Endothelial cell of umbilical vein (primary cell): ENCODE measurements around the gene OSCAR. TPM values are rescaled to one million over a fixed set of nuclear protein-coding genes. Genes with fewer than 3 reads are reported as not detected.

ENCODE experiments used
- BruUV-seq: library from RNA; stranded (reverse); fragments of 400-500 nt; replicated peaks from 2 replicates; lab custom pipeline; 2021; lab: Mats Ljungman, UMichigan
- CTCF ChIA-PET: fragments of 300-600, 350-600 bp; sonication (Branson Sonifier 250); formaldehyde crosslinking; loops from one replicate; lab custom pipeline; 2021; ENCODE audit warnings: antibody characterized with exemption, inconsistent platforms; lab: Charles Lee
- POLR2A ChIA-PET: fragments of 300-600, 350-600 bp; sonication (Branson Sonifier 250); formaldehyde crosslinking; loops from one replicate; lab custom pipeline; 2021; ENCODE audit warnings: antibody characterized with exemption, inconsistent platforms; lab: Charles Lee
- DNase-seq: peaks from one replicate; pipeline ENCODE4 v3.0.0-alpha.2; 2011; ENCODE audit warnings: low read depth, low spot score
- FAIRE-seq: peaks from 2 replicates; lab custom pipeline; 2011; peaks lifted over from hg19 to GRCh38; lab: Jason Lieb, UNC
- H2AFZ ChIP-seq: 2 replicates; pipeline ENCODE4 v1.6.0; 2012; ENCODE audit warnings: low read depth, low read length, control low read depth, inconsistent platforms
- H3K27ac ChIP-seq: 2 replicates; pipeline ENCODE4 v1.5.1; 2011; ENCODE audit warnings: low read depth, mild to moderate bottlenecking, control low read depth, low read length, moderate library complexity; ENCODE audit not compliant: insufficient read depth
- H3K27me3 ChIP-seq, 2 experiments: 2 replicates each; pipeline versions ENCODE4 v1.6.0 to v1.6.1; 2011; ENCODE audit warnings: low read length in 2 of 2, mixed read lengths in 1 of 2; ENCODE audit not compliant: control insufficient read depth in 2 of 2, insufficient read depth in 2 of 2
- H3K36me3 ChIP-seq, 2 experiments: 2 replicates in 1 of 2; 3 replicates in 1 of 2; pipeline ENCODE4 v1.5.1; 2011; ENCODE audit warnings: low read length in 2 of 2, mild to moderate bottlenecking in 1 of 2, moderate library complexity in 1 of 2; ENCODE audit not compliant: control insufficient read depth in 2 of 2, insufficient read depth in 2 of 2; ENCODE audit errors: extremely low read depth in 1 of 2
- H3K4me1 ChIP-seq: 3 replicates; pipeline ENCODE4 v1.5.1; 2011; ENCODE audit warnings: mild to moderate bottlenecking, low read length; ENCODE audit not compliant: control insufficient read depth, insufficient read depth; ENCODE audit errors: extremely low read depth
- H3K4me2 ChIP-seq: 2 replicates; pipeline ENCODE4 v1.6.1; 2011; ENCODE audit warnings: low read length, control low read depth, mixed read lengths; ENCODE audit not compliant: insufficient read depth
- H3K4me3 ChIP-seq, 3 experiments: fragments of 200-600 bp in 1 of 3; sonication (generic), shearing (Covaris generic) in 1 of 3; replicated peaks in 1 of 3; 2 replicates each; pipeline ENCODE4 v1.5.1; 2011 to 2016; ENCODE audit warnings: control low read depth in 3 of 3, low read length in 3 of 3, mild to moderate bottlenecking in 2 of 3, inconsistent platforms in 1 of 3, low read depth in 1 of 3, moderate library complexity in 1 of 3; ENCODE audit not compliant: insufficient read depth in 1 of 3
- H3K79me2 ChIP-seq: 2 replicates; pipeline ENCODE4 v1.6.0; 2012; ENCODE audit warnings: low read length, inconsistent platforms; ENCODE audit not compliant: control insufficient read depth, insufficient read depth
- H3K9ac ChIP-seq: replicated peaks from 2 replicates; pipeline ENCODE3; 2011; ENCODE audit warnings: low read length, control low read depth; ENCODE audit not compliant: insufficient read depth; ENCODE audit errors: extremely low read depth
- H3K9me1 ChIP-seq: replicated peaks from 3 replicates; pipeline ENCODE4 v1.6.0; 2011; ENCODE audit warnings: mild to moderate bottlenecking, low read length; ENCODE audit not compliant: control insufficient read depth, insufficient read depth; ENCODE audit errors: extremely low read depth
- H3K9me3 ChIP-seq: replicated peaks from 2 replicates; pipeline ENCODE4 v1.5.1; 2012; ENCODE audit warnings: low read length, inconsistent platforms; ENCODE audit not compliant: control insufficient read depth, insufficient read depth
- H4K20me1 ChIP-seq: replicated peaks from 2 replicates; pipeline ENCODE3; 2011; ENCODE audit warnings: mild to moderate bottlenecking, low read length; ENCODE audit not compliant: control insufficient read depth, insufficient read depth; ENCODE audit errors: extremely low read depth
- CTCF ChIP-seq, 2 donors: IDR thresholded peaks; 1 replicate in 1 of 2; 2 replicates in 1 of 2; pipeline ENCODE4 v1.5.1; 2011; ENCODE audit warnings: low read length in 2 of 2, mild to moderate bottlenecking in 2 of 2, moderate library complexity in 2 of 2, control low read depth in 1 of 2, inconsistent platforms in 1 of 2, low read depth in 1 of 2; ENCODE audit not compliant: insufficient read depth in 1 of 2; ENCODE audit errors: extremely low read depth in 1 of 2
- EZH2 ChIP-seq: IDR thresholded peaks from 2 replicates; pipeline ENCODE4 v1.6.1; 2012; ENCODE audit warnings: borderline replicate concordance, low read depth, mild to moderate bottlenecking, moderate library complexity, low read length, inconsistent platforms; ENCODE audit not compliant: severe bottlenecking
- FOS ChIP-seq: IDR thresholded peaks from 2 replicates; pipeline ENCODE4 v1.6.1; 2011; ENCODE audit warnings: mild to moderate bottlenecking, low read length, moderate library complexity, borderline replicate concordance; ENCODE audit not compliant: insufficient read depth
- GATA2 ChIP-seq: IDR thresholded peaks from 2 replicates; pipeline ENCODE4 v1.7.0; 2011; ENCODE audit warnings: low read depth, mild to moderate bottlenecking, moderate library complexity, mixed read lengths, low read length; ENCODE audit not compliant: insufficient read length, insufficient read depth
- MAX ChIP-seq: IDR thresholded peaks from 2 replicates; pipeline ENCODE4 v1.6.1; 2011; ENCODE audit not compliant: insufficient read depth, insufficient read length
- MYC ChIP-seq: IDR thresholded peaks from one replicate; pipeline ENCODE4 v1.6.1; 2011; ENCODE audit warnings: mild to moderate bottlenecking, low read depth, low read length
- POLR2A ChIP-seq: IDR thresholded peaks from 2 replicates; pipeline ENCODE4 v1.6.1; 2012; ENCODE audit warnings: low read depth, mild to moderate bottlenecking, control low read depth, low read length
- POLR2AphosphoS5 ChIP-seq: IDR thresholded peaks from 2 replicates; pipeline ENCODE4 v1.6.1; 2012; ENCODE audit warnings: low read depth, mild to moderate bottlenecking, control low read depth, low read length, moderate library complexity; ENCODE audit not compliant: insufficient read depth
- dilution Hi-C: fragments of 300-500 bp; cut with MboI; formaldehyde crosslinking; loops from one replicate; pipeline ENCODE4 v1.15.0; 2019; ENCODE audit warnings: low sequenced_read_pairs; ENCODE audit not compliant: extremely low pct_ligation_motif_present
- intact Hi-C: fragments of 100-400 bp; cut with micrococcal nuclease; formaldehyde crosslinking; loops from one replicate; pipeline ENCODE4 v1.10.0; 2022
- polyA plus RNA-seq, 4 experiments: library from polyadenylated mRNA; depleted of rRNA in 3 of 4; stranded (reverse) in 3 of 4; unstranded in 1 of 4; fragments of >200 nt; gene quantifications; 2 replicates each; pipeline versions ENCODE4 v1.2.1 to v1.2.3, GENCODE V29; 2011 to 2012; ENCODE audit warnings: missing spikeins in 1 of 4
- total RNA-seq: library from RNA; stranded (reverse); gene quantifications from 2 replicates; pipeline ENCODE4 v1.2.3, GENCODE V29; 2021

Gene OSCAR
- total and polyA plus RNA-seq, 2 donors (not counting 3 experiments of a cell fraction or from before 2014, with no cell fraction given), result 0.08 TPM; not detected in 1

GRCh38 chr19:54107876-54108490 lies 7.4 kb upstream of the OSCAR start:
- Histone ChIP-seq H3K9me3 (no peaks in the 10 kb centered on the region), H3K9ac (no peak overlapping the region), H3K27ac (no peak overlapping the region), H4K20me1 (no peaks in the 10 kb centered on the region), H2AFZ (no peak overlapping the region), H3K4me3 (no peak overlapping the region), H3K4me1 (no peaks in the 10 kb centered on the region), H3K79me2 (peaks cover 5% of the 10 kb centered on the region), H3K9me1 (no peaks in the 10 kb centered on the region), H3K27me3 (no peaks in the 10 kb centered on the region), H3K36me3 (peaks cover 0 to 40% of the 10 kb centered on the region in 2 experiments), H3K4me2 (no peak overlapping the region)
- dilution Hi-C loops, result no loop called here
- no peak for TF ChIP-seq MAX
- no peak for TF ChIP-seq POLR2A
- no peak for TF ChIP-seq CTCF (IDR thresholded peaks at IDR 0.05; ENCODE audit: extremely low read depth in 1 of 2, insufficient read depth in 1 of 2, low read depth in 1 of 2, low read length in 2 of 2)
- TF ChIP-seq EZH2, result no peak
- no peak for TF ChIP-seq MYC
- TF ChIP-seq POLR2AphosphoS5, result no peak
- TF ChIP-seq FOS, result no peak
- TF ChIP-seq GATA2, result no peak
- CTCF ChIA-PET, result no interaction called here
- BruUV-seq, result no TSS peak
- POLR2A ChIA-PET, result no interaction called here
- intact Hi-C loops, result no loop called here
- DNase-seq, result no peak
- FAIRE-seq, result no peak
